PC-9 (cell line): ENCODE results near the gene MYO16. TPM values are rescaled to one million over a fixed set of nuclear protein-coding genes. Genes with fewer than 3 reads are reported as not detected.

Experiments used
- BruUV-seq: library from RNA; stranded (reverse); fragments of 400-500 nt; replicated peaks from 2 replicates; lab custom pipeline; 2021; lab: Mats Ljungman, UMichigan
- CTCF ChIA-PET: fragments of 300-600 bp; sonication (Branson Sonifier 250); formaldehyde crosslinking; loops from one replicate; lab custom pipeline; 2022; ENCODE audit warnings: antibody characterized with exemption; lab: Charles Lee
- POLR2A ChIA-PET: fragments of 300-600 bp; sonication (Branson Sonifier 250); formaldehyde crosslinking; loops from one replicate; lab custom pipeline; 2022; ENCODE audit warnings: antibody characterized with exemption; ENCODE audit not compliant: unreplicated experiment; lab: Charles Lee
- DNase-seq, 2 experiments: peaks; one replicate each; pipeline versions ENCODE4 v3.0.0 to v3.0.0-alpha.2; 2015 to 2022; ENCODE audit warnings: mixed read lengths in 1 of 2
- H2AFZ ChIP-seq: fragments of 200-600 bp; sonication (generic); 2 replicates; pipeline ENCODE4 v1.8.1; 2017; ENCODE audit warnings: antibody characterized with exemption
- H3F3A ChIP-seq: fragments of 200-600 bp; sonication (generic); 2 replicates; pipeline ENCODE4 v1.8.1; 2017; ENCODE audit warnings: antibody characterized with exemption, mild to moderate bottlenecking, low read depth; ENCODE audit not compliant: insufficient read depth
- H3K27ac ChIP-seq: fragments of 200-600 bp; sonication (generic); 2 replicates; pipeline ENCODE4 v1.6.1; 2016; ENCODE audit warnings: mixed run types
- H3K27me3 ChIP-seq: fragments of 200-600 bp; sonication (generic); 2 replicates; pipeline ENCODE4 v1.6.1; 2016; ENCODE audit warnings: low read depth, mixed run types; ENCODE audit not compliant: insufficient read depth
- H3K36me3 ChIP-seq: fragments of 200-600 bp; sonication (generic); 2 replicates; pipeline ENCODE4 v1.6.1; 2016; ENCODE audit warnings: low read depth, mixed run types
- H3K4me1 ChIP-seq: fragments of 200-600 bp; sonication (generic); replicated peaks from 2 replicates; pipeline ENCODE4 v1.6.1; 2016; ENCODE audit warnings: mixed run types; ENCODE audit not compliant: insufficient read depth
- H3K4me2 ChIP-seq: fragments of 200-600 bp; sonication (generic); 2 replicates; pipeline ENCODE4 v1.6.1; 2017; ENCODE audit warnings: mixed run types
- H3K4me3 ChIP-seq: fragments of 200-600 bp; sonication (generic); 2 replicates; pipeline ENCODE4 v1.6.1; 2016; ENCODE audit warnings: mixed run types
- H3K79me2 ChIP-seq: fragments of 200-600 bp; sonication (generic); 2 replicates; pipeline ENCODE4 v1.6.1; 2017; ENCODE audit warnings: low read depth, mixed run types
- H3K9me2 ChIP-seq: fragments of 200-600 bp; sonication (generic); 2 replicates; pipeline ENCODE4 v1.8.1; 2017; ENCODE audit warnings: mild to moderate bottlenecking; ENCODE audit not compliant: insufficient read depth
- H3K9me3 ChIP-seq: fragments of 200-600 bp; sonication (generic); 2 replicates; pipeline ENCODE4 v1.8.1; 2016; ENCODE audit warnings: low read depth; ENCODE audit not compliant: insufficient read depth
- H4K20me1 ChIP-seq: fragments of 200-600 bp; sonication (generic); 2 replicates; pipeline ENCODE4 v1.8.1; 2017; ENCODE audit not compliant: insufficient read depth
- CTCF ChIP-seq: fragments of 200-600 bp; sonication (generic); conservative IDR thresholded peaks from 2 replicates; pipeline ENCODE4 v1.6.1; 2017; ENCODE audit warnings: mixed run types, antibody characterized with exemption, mild to moderate bottlenecking, moderate library complexity
- EZH2 ChIP-seq: fragments of 200-600 bp; sonication (generic); IDR thresholded peaks from 2 replicates; pipeline ENCODE4 v1.8.0; 2017; ENCODE audit warnings: antibody characterized with exemption, low read depth
- intact Hi-C: fragments of 100-400 bp; cut with micrococcal nuclease; formaldehyde crosslinking; loops from one replicate; pipeline ENCODE4 v1.10.0; 2022; ENCODE audit not compliant: unreplicated experiment
- total RNA-seq: library from RNA; stranded (reverse); gene quantifications from 2 replicates; pipeline ENCODE4 v1.2.3, GENCODE V29; 2021

Gene MYO16
- total RNA-seq, 1 experiment from 2014 or later = 0.59 TPM

- H3K4me2 ChIP-seq = no peak overlapping the region
- peaks cover 4% of the 10 kb centered on the region for H3K9me3 ChIP-seq
- H3K4me1 ChIP-seq = no peaks in the 10 kb centered on the region
- H2AFZ ChIP-seq = no peak overlapping the region
- no peaks in the 10 kb centered on the region for H4K20me1 ChIP-seq
- H3K9me2 ChIP-seq = no peaks in the 10 kb centered on the region
- H3K27ac ChIP-seq = no peak overlapping the region
- no TSS peak for BruUV-seq
- no peaks in the 10 kb centered on the region for H3F3A ChIP-seq
- no peaks in the 10 kb centered on the region for H3K36me3 ChIP-seq
- ChIA-PET POLR2A (no interaction called here), CTCF (no interaction called here)
- intact Hi-C loops = no loop called here
- no peaks in the 10 kb centered on the region for H3K27me3 ChIP-seq
- H3K4me3 ChIP-seq = no peak overlapping the region
- no peak for DNase-seq
- no peak for TF ChIP-seq EZH2
- TF ChIP-seq CTCF = no peak
- no peaks in the 10 kb centered on the region for H3K79me2 ChIP-seq
Measured at GRCh38 chr13:108690726-108691125, 61.3 kb downstream of the MYO16 start.

- Histone ChIP-seq H3K4me2 (peak overlapping the region; percentile 55), H3K79me2 (no peaks in the 10 kb centered on the region), H3K9me3 (peaks cover 9% of the 10 kb centered on the region; the same call in 1 of the 2 replicates), H3K27ac (peak overlapping the region; percentile 20; the same call in 1 of the 2 replicates), H3K36me3 (no peaks in the 10 kb centered on the region), H4K20me1 (no peaks in the 10 kb centered on the region), H3K4me1 (peaks cover 10% of the 10 kb centered on the region), H2AFZ (peak overlapping the region; percentile 66; the same call in 1 of the 2 replicates), H3K27me3 (no peaks in the 10 kb centered on the region), H3F3A (peaks cover 8% of the 10 kb centered on the region; the same call in 1 of the 2 replicates), H3K9me2 (no peaks in the 10 kb centered on the region), H3K4me3 (no peak overlapping the region; the same call in 1 of the 2 replicates)
- intact Hi-C loops = no loop called here
- ChIA-PET CTCF (no interaction called here), POLR2A (no interaction called here)
- TF ChIP-seq EZH2 (no peak), CTCF (no peak)
- BruUV-seq = no TSS peak
- DNase-seq = peak in 1 of 2 experiments; percentile 67
Measured at GRCh38 chr13:108700422-108701170, 71.2 kb downstream of the MYO16 start.

DNA sequence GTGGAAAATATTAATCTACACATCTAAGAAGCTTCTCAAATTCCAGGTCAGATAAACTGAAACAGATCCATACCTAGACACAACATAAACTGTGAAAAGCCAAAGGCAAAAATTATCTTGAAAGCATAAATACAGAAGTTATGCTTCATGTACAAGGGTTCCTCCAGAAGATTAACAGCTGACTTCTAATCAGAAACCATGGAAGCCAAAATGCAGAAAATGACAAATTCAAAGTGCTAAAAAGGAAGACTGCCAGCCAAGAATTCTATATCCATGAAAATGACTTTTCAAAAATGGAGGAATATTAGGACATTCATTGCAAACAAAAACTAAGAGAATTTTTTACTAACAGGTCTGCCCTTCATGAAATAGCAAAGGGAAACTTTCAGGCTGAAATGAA is 72.8 kb downstream of the MYO16 start:
- no peaks in the 10 kb centered on the region for H4K20me1 ChIP-seq
- H3K79me2 ChIP-seq = no peaks in the 10 kb centered on the region
- H3K36me3 ChIP-seq = no peaks in the 10 kb centered on the region
- BruUV-seq = no TSS peak
- peaks cover 9% of the 10 kb centered on the region; the same call in 1 of the 2 replicates for H3K9me3 ChIP-seq
- no peak overlapping the region for H3K4me3 ChIP-seq
- H3F3A ChIP-seq = peaks cover 8% of the 10 kb centered on the region; the same call in 1 of the 2 replicates
- no peaks in the 10 kb centered on the region for H3K9me2 ChIP-seq
- TF ChIP-seq CTCF = no peak
- TF ChIP-seq EZH2 = no peak
- no peak for DNase-seq
- no peak overlapping the region for H3K27ac ChIP-seq
- peaks cover 10% of the 10 kb centered on the region for H3K4me1 ChIP-seq
- H3K4me2 ChIP-seq = no peak overlapping the region
- H3K27me3 ChIP-seq = no peaks in the 10 kb centered on the region
- CTCF ChIA-PET = no interaction called here
- no peak overlapping the region for H2AFZ ChIP-seq
- intact Hi-C loops = no loop called here
- POLR2A ChIA-PET = no interaction called here
